Cardiac muscle cell (in vitro differentiated cells and primary cell): ENCODE data around the gene CDKL5. TPM values are rescaled to one million over a fixed set of nuclear protein-coding genes. Genes with fewer than 3 reads are reported as not detected.

Experiments
- DNase-seq, 2 donors: peaks; one replicate each; pipeline versions ENCODE4 v3.0.0 to v3.0.0-alpha.2; 2010 to 2017; ENCODE audit warnings: low read depth in 1 of 2, low spot score in 1 of 2
- H3K27ac ChIP-seq: fragments of 200-600 bp; sonication (generic); 2 replicates; pipeline ENCODE4 v1.5.1; 2016
- H3K27me3 ChIP-seq: fragments of 200-600 bp; sonication (generic); 2 replicates; pipeline ENCODE4 v1.6.0; 2016; ENCODE audit warnings: control low read depth
- H3K36me3 ChIP-seq: fragments of 200-600 bp; sonication (generic); 2 replicates; pipeline ENCODE4 v1.5.1; 2016; ENCODE audit warnings: control low read depth
- H3K4me1 ChIP-seq: fragments of 200-600 bp; sonication (generic); 2 replicates; pipeline ENCODE4 v1.8.1; 2017; ENCODE audit warnings: low read depth, mild to moderate bottlenecking, mixed run types
- H3K4me3 ChIP-seq: fragments of 200-600 bp; sonication (generic); 2 replicates; pipeline ENCODE4 v1.5.1; 2016; ENCODE audit warnings: mild to moderate bottlenecking
- H3K9me3 ChIP-seq: fragments of 200-600 bp; sonication (generic); 2 replicates; pipeline ENCODE4 v1.5.1; 2017; ENCODE audit warnings: low read depth, mild to moderate bottlenecking, control low read depth
- polyA plus RNA-seq: library from polyadenylated mRNA; unstranded; fragments of >200 nt; fragmentation: Nextera tagmentation; extraction: Ambion mirVana; gene quantifications from 2 replicates; pipeline ENCODE4 v1.2.1, GENCODE V29; 2016
- total RNA-seq: library from RNA; depleted of rRNA; stranded (reverse); fragments of >200 nt; gene quantifications from 2 replicates; pipeline ENCODE4 v1.2.3, GENCODE V29; 2016
- TF ChIP-seq, protein P1 (sequence below): IDR thresholded peaks from 2 replicates; pipeline ENCODE4 v1.5.1; 2012; ENCODE audit warnings: low read depth, mild to moderate bottlenecking, low read length

CDKL5 gene
- total RNA-seq (3.8 and 12.9 TPM in 2 replicates), polyA plus RNA-seq (2.7 and 7.2 TPM in 2 replicates)

DNA sequence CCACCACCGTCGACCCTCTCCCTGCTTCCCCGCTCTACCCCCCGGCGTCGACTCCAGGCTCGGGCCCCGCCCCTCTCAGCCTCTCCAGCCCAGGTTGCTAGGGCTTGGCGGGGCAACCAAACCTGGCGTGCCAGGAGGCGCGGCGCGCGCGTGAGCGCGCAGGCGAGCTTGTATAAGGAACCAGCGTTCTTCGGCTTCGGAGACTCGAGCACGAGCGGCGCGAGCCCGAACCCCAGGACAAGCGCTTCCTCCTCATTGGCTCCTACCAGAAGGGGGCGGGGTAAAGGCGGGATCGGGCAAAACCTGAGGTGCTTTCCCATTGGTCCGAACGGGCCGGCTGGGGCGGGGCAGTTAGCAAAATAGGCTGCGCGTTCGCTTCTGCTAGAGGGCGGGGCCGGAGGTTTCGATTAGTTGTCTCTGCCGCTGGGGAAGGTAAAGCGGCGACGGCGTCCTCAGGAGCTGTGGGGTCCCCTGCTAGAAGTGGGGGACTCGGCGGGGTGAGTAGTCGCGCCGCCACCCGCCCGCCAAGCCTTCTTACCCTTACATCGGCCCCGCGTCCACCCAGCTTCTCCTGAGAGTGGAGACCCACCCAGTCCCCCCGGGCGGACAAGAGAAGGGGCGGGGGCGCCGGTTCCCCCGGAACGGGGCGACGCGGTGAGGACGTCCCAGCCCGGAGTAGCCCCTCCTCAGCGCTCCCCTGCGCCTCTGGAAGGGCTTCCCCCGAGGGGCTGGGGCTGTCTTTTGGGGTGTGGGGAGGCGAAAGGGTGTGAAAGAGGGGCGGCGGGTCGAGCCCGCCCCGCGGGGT is at the start of gene CDKL5:
Gene CDKL5 (plus strand): TSS at position 410 of the 805 bp plus-strand sequence. CDS start 81,489 bp downstream, outside the sequence.
- H3K27ac ChIP-seq: peak within 1 kb of the TSS; percentile 83
- no peaks in the 10 kb centered on the region for H3K9me3 ChIP-seq
- H3K4me1 ChIP-seq: peaks cover 4% of the 10 kb centered on the region
- peak; percentile 96 to 97 for DNase-seq
- H3K36me3 ChIP-seq: no peaks in the 10 kb centered on the region
- TF ChIP-seq, protein P1, sequence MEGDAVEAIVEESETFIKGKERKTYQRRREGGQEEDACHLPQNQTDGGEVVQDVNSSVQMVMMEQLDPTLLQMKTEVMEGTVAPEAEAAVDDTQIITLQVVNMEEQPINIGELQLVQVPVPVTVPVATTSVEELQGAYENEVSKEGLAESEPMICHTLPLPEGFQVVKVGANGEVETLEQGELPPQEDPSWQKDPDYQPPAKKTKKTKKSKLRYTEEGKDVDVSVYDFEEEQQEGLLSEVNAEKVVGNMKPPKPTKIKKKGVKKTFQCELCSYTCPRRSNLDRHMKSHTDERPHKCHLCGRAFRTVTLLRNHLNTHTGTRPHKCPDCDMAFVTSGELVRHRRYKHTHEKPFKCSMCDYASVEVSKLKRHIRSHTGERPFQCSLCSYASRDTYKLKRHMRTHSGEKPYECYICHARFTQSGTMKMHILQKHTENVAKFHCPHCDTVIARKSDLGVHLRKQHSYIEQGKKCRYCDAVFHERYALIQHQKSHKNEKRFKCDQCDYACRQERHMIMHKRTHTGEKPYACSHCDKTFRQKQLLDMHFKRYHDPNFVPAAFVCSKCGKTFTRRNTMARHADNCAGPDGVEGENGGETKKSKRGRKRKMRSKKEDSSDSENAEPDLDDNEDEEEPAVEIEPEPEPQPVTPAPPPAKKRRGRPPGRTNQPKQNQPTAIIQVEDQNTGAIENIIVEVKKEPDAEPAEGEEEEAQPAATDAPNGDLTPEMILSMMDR: no peak
- peak within 1 kb of the TSS; percentile 83 for H3K4me3 ChIP-seq
- H3K27me3 ChIP-seq: no peaks in the 10 kb centered on the region

DNA sequence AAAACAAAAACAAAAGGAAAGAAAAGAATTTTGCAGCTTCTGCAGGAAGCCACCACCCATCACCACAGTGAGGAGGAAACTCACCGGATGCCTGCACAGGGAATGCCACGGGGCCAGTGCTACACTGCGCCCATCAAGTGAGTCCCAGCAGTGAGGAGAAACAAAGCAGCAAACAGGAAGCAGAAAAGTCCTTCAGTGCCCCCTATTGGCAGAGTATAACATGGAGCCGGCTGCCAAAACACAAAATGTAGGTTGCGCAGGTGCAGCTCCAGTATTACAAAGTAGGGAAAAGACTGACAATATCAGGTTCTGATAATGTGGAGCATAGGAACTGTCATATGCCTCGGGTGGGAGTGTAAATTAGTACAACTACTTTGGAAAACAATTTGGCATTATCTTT is 47.6 kb upstream of the CDKL5 start:
- DNase-seq: peak; percentile 20 to 35
- Histone ChIP-seq H3K27me3 (no peaks in the 10 kb centered on the region), H3K9me3 (no peaks in the 10 kb centered on the region), H3K4me1 (no peaks in the 10 kb centered on the region), H3K4me3 (no peak overlapping the region), H3K36me3 (no peaks in the 10 kb centered on the region), H3K27ac (no peak overlapping the region)
- TF ChIP-seq, protein P1: peak; percentile 49

DNA sequence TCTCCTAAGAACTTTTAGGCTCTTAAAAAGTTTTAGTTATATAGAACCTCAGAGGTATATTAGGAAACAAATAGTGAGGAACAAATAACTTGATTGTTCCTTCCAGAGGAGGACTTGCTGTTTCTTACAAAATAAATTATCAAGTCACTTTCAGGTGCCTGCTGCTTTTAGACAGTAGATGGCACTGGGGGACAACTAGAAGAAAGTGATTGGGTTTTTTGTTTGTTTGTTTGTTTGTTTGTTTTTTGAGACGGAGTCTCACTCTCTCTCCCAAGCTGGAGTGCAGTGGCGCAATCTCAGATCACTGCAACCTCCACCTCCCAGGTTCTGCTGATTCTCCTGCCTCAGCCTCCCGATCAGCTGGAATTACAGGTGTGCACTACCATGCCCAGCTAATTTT is 35.4 kb upstream of the CDKL5 start:
- Histone ChIP-seq H3K4me3 (no peak overlapping the region), H3K9me3 (no peaks in the 10 kb centered on the region)
- DNase-seq: no peak

DNA sequence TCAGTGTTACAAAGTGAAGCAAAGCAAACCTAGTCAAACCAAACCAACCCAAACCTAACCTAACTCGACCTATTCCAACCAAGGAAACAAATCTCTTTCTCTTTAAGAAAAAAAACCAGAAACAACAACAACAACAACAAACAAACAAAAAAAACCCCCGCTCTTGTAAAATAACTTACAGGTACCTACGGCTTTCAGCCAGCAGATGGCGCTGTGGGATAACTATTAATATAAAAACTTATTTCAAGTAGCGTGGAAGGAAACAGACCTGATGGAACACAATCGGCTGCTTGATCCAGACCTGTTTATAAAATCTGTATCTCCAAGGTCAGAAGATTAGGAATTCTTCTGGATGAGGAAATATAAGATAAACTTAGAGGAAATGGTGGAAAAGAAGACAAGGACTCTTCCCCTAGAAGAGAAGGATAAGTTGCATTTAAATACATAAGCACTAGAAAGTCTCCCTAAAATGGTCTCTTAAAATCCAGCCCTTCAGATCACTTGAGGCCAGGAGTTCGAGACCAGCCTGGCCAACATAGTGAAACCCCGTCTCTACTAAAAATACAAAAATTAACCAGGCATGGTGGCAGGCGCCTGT is 34.4 kb upstream of the CDKL5 start:
- Histone ChIP-seq H3K9me3 (no peaks in the 10 kb centered on the region), H3K4me1 (no peaks in the 10 kb centered on the region), H3K4me3 (no peak overlapping the region), H3K36me3 (no peaks in the 10 kb centered on the region), H3K27me3 (no peaks in the 10 kb centered on the region), H3K27ac (no peak overlapping the region)
- TF ChIP-seq, protein P1: peak; percentile 42
- DNase-seq: peak; percentile 62 to 78

More for the DNA sequence above, 35.4 kb upstream of the CDKL5 start:
- TF ChIP-seq, protein P1: no peak
- Histone ChIP-seq H3K4me1 (no peaks in the 10 kb centered on the region), H3K27ac (no peak overlapping the region), H3K36me3 (no peaks in the 10 kb centered on the region), H3K27me3 (no peaks in the 10 kb centered on the region)

DNA sequence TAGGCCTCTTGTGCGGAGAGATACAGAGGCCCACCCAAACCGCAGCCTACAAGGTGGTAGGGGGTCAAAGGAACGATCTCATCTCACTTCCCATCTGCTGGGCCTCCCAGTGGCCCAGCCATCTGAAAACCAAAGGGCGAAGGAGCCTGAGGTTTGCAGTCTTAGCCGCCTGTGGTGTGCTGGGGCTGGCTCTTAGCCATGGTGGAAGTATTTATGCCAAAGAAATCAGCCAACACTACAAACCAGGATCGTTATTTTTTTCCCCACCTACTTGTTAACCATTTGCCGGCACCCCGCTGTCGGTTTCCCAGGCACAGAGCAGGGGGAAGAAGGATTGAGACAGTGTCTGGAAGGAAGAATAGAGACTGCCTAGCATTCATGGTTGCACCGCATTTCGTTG is 30.9 kb upstream of the CDKL5 start:
- Histone ChIP-seq H3K4me3 (no peak overlapping the region), H3K27me3 (no peaks in the 10 kb centered on the region)
- DNase-seq: no peak

More for the DNA sequence above, 30.9 kb upstream of the CDKL5 start:
- H3K36me3 ChIP-seq: no peaks in the 10 kb centered on the region
- no peaks in the 10 kb centered on the region for H3K9me3 ChIP-seq
- H3K4me1 ChIP-seq: no peaks in the 10 kb centered on the region
- H3K27ac ChIP-seq: no peak overlapping the region
- TF ChIP-seq, protein P1: no peak
